Small intestine (tissue), 7 donors: Measurements from ENCODE around the gene SARNP. TPM values are rescaled to one million over a fixed set of nuclear protein-coding genes. Genes with fewer than 3 reads are reported as not detected.
A peak's percentile ranks its signal among the peaks of the same experiment; 100 is the strongest.

ENCODE experiments used
- DNase-seq, 2 donors: peaks; one replicate each; pipeline versions ENCODE4 v3.0.0 to v3.0.0-alpha.2; 2013
- FAIRE-seq: peaks from 2 replicates; lab custom pipeline; 2012; peaks lifted over from hg19 to GRCh38; lab: Jason Lieb, UNC
- H3K27ac ChIP-seq, 3 donors: one replicate each; pipeline ENCODE4 v1.5.1; 2013; ENCODE audit warnings: low read length in 2 of 3, mild to moderate bottlenecking in 2 of 3, control low read depth in 1 of 3, inconsistent platforms in 1 of 3, low read depth in 1 of 3, moderate library complexity in 1 of 3
- H3K27me3 ChIP-seq, 3 donors: one replicate each; pipeline ENCODE4 v1.6.1; 2013; ENCODE audit warnings: low read length in 3 of 3, inconsistent platforms in 1 of 3; ENCODE audit not compliant: control insufficient read depth in 3 of 3, insufficient read depth in 3 of 3
- H3K36me3 ChIP-seq, 3 donors: one replicate each; pipeline ENCODE4 v1.6.1; 2013; ENCODE audit warnings: low read length in 3 of 3, inconsistent platforms in 1 of 3, low read depth in 1 of 3, mild to moderate bottlenecking in 1 of 3, moderate library complexity in 1 of 3; ENCODE audit not compliant: control insufficient read depth in 3 of 3, insufficient read depth in 2 of 3
- H3K4me1 ChIP-seq, 3 donors: one replicate each; pipeline ENCODE4 v1.6.1; 2013; ENCODE audit warnings: low read length in 2 of 3, inconsistent platforms in 1 of 3, low read depth in 1 of 3, mild to moderate bottlenecking in 1 of 3, moderate library complexity in 1 of 3; ENCODE audit not compliant: control insufficient read depth in 3 of 3, insufficient read depth in 2 of 3
- H3K4me3 ChIP-seq, 3 donors: one replicate each; pipeline ENCODE4 v1.5.1; 2013; ENCODE audit warnings: low read length in 3 of 3, control low read depth in 1 of 3, inconsistent platforms in 1 of 3, low read depth in 1 of 3, mild to moderate bottlenecking in 1 of 3, moderate library complexity in 1 of 3
- H3K9me3 ChIP-seq, 2 donors: one replicate each; pipeline ENCODE4 v1.6.1; 2013; ENCODE audit warnings: low read depth in 1 of 2, low read length in 1 of 2; ENCODE audit not compliant: control insufficient read depth in 2 of 2, insufficient read depth in 1 of 2
- WGBS, 3 donors: extraction: QIAGEN DNeasy Blood & Tissue Kit; methylation state at CpG; one replicate each; pipeline ENCODE4 v1.1.7; 2013; 5-methylcytosine and 5-hydroxymethylcytosine counted together
- polyA plus RNA-seq, 4 donors: library from polyadenylated mRNA; stranded (reverse) in 3 of 4; unstranded in 1 of 4; fragments of 200-250 nt in 3 of 4; fragments of 120-200 nt in 1 of 4; gene quantifications; one replicate each; pipeline versions ENCODE4 v1.2.1 to v1.2.3, GENCODE V29; 2013
- donor health status: healthy with polysubstance abuse.
- donor health status: control.
- donor health status: control.
- donor health status: Bipolar disorder and iron deficiency.
- donor health status: healthy.

The SARNP gene
- polyA plus RNA-seq, 4 donors, result 62.8 to 89.8 (median 75.3) TPM

DNA sequence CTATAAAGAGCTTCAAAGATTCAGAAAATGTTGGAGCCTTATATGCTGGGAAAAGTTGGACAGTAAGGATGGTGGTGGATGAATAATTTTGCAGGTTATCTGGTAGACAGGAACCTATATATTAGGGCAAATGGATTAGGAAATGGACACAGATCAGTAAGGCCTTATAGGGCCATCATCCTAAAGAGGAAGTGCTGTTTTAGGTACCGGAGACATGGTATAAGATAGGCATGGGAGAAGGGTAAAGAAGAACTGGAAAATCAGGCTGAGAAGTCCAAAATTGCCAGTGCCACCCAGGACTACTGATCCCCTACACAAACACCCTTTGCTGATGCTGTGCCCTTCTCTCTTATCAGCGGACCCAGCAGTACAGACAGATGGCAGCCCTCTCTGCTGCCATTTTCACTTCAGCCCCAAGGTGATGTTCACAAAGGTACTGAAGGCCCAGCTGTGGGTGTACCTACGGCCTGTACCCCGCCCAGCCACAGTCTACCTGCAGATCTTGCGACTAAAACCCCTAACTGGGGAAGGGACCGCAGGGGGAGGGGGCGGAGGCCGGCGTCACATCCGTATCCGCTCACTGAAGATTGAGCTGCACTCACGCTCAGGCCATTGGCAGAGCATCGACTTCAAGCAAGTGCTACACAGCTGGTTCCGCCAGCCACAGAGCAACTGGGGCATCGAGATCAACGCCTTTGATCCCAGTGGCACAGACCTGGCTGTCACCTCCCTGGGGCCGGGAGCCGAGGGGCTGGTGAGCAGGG is 69.1 kb downstream of the SARNP start:
- H3K27me3 ChIP-seq, result peaks cover 0 to 8% (median 0%) of the 10 kb centered on the region in 3 donors
- no peak for FAIRE-seq
- WGBS, 3 donors, result 90 to 94% (median 91%) methylated on average over 18 of the region's 18 CpGs
- H3K27ac ChIP-seq, result no peak overlapping the region
- H3K9me3 ChIP-seq, result no peaks in the 10 kb centered on the region
- no peak for DNase-seq
- peaks cover 0 to 21% (median 10%) of the 10 kb centered on the region in 3 donors for H3K4me1 ChIP-seq
- no peak overlapping the region for H3K4me3 ChIP-seq
- peaks cover 4 to 38% (median 13%) of the 10 kb centered on the region in 3 donors for H3K36me3 ChIP-seq

DNA sequence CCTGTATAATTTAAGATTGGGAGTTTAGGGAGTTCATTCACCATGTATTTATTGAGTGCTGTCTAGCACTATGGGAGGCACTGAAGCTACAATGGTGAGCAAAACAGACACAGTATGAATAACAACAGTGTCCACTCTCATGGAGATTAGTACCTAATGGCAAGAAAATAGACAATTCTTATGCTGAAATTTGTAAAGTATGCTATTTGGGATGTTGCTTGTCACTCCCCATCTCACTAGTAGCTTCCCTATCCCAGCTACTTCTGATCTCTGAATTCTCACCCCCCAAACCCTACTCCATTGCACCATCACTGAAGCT is 70.7 kb downstream of the SARNP start:
- no peak overlapping the region for H3K27ac ChIP-seq
- peaks cover 0 to 8% (median 0%) of the 10 kb centered on the region in 3 donors for H3K27me3 ChIP-seq
- no peak for DNase-seq
- H3K4me1 ChIP-seq, result peaks cover 0 to 29% (median 10%) of the 10 kb centered on the region in 3 donors
- peaks cover 0 to 29% (median 8%) of the 10 kb centered on the region in 3 donors for H3K36me3 ChIP-seq
- H3K4me3 ChIP-seq, result no peak overlapping the region
- no peaks in the 10 kb centered on the region for H3K9me3 ChIP-seq
- FAIRE-seq, result no peak

DNA sequence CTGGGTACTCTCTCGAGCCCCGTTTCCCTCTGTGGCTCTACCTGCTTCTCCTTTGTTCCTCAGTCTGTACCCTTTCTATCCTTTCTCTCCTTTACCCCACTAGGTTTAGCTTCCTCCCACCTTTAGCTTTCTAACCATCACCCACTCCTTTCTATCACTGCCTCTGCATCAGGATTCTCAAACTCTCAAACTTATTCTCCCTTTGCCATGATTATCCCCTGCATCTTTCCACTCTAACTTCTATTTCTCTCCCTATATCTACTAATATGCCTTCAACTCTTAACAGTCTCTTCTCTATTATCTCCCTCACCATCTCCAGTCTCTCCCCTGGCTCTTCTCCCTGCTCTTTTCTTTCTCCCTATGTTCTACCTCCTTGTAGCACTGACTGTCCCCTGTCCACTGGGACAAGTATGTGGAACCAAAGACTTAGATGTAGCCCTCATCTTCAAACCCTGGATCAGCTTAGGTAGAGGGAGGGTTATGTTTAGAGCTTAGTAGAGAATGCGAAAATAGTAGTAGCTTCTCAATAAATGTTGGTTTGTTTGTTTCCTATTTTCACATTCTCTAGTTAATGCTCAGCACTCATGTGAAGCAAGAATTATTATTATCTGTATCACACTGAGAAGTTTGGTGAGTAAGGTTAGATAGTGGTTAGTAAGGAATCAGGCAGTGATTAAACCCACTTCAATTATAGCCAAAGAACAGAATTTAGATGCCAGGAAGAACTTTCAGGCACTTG is 71.2 kb downstream of the SARNP start:
- no peak overlapping the region for H3K27ac ChIP-seq
- H3K4me1 ChIP-seq, result peaks cover 0 to 32% (median 10%) of the 10 kb centered on the region in 3 donors
- peaks cover 0 to 8% (median 0%) of the 10 kb centered on the region in 3 donors for H3K27me3 ChIP-seq
- WGBS, 3 donors, result 51 to 66% (median 54%) methylated on average over 3 of the region's 3 CpGs
- FAIRE-seq (no peak), DNase-seq (no peak)
- peaks cover 0 to 23% (median 7%) of the 10 kb centered on the region in 3 donors for H3K36me3 ChIP-seq
- no peak overlapping the region for H3K4me3 ChIP-seq
- H3K9me3 ChIP-seq, result no peaks in the 10 kb centered on the region

DNA sequence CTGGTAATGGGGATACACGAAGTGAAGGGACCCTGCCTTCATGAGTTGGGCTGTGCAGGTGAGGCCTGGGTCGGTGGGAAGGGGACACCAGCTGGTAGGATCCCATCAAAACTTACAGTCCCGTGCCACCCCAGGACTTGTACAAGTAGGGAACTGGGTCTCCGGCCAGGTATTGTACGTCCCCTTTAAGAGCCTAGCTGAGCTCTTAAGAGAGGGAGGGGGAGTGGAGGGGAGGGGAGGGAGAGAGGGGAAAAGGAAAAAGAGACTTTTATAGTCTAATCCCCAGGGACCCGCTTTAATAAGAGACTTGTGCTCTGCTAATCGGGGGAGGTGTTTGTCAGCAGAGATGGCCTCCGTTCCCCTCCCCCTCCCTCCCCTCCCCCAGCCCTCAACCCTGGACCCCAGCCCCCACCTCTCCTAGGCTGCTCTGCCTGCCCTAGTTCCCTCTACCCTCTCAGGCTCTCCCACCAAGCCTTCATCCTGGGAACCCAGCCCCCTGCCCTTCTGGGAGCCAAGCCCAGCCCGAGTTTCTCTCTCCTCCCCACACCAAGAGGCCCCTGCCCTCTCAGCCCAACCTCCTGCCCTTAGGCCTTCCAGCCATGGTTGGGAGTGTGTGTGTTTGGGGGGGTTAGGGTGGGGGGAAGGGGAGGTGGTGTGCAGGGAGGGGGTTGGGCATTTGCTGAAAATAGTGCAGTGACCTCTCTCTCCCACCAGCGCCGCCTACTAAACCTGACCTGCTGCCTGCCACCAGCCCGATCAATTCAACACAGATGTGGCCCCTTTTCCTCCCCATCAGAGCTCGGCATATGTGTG is 72.0 kb downstream of the SARNP start:
- Histone ChIP-seq H3K4me3 (peak overlapping the region in 1 of 3 donors; percentile 17), H3K36me3 (peaks cover 0 to 15% (median 4%) of the 10 kb centered on the region in 3 donors), H3K9me3 (no peaks in the 10 kb centered on the region), H3K4me1 (peaks cover 0 to 32% (median 10%) of the 10 kb centered on the region in 3 donors), H3K27ac (no peak overlapping the region), H3K27me3 (peaks cover 0 to 8% (median 0%) of the 10 kb centered on the region in 3 donors)
- peak in 1 of 2 donors; percentile 31 for DNase-seq
- no peak for FAIRE-seq
- WGBS, 3 donors, result 20 to 38% (median 37%) methylated on average over 13 of the region's 13 CpGs

DNA sequence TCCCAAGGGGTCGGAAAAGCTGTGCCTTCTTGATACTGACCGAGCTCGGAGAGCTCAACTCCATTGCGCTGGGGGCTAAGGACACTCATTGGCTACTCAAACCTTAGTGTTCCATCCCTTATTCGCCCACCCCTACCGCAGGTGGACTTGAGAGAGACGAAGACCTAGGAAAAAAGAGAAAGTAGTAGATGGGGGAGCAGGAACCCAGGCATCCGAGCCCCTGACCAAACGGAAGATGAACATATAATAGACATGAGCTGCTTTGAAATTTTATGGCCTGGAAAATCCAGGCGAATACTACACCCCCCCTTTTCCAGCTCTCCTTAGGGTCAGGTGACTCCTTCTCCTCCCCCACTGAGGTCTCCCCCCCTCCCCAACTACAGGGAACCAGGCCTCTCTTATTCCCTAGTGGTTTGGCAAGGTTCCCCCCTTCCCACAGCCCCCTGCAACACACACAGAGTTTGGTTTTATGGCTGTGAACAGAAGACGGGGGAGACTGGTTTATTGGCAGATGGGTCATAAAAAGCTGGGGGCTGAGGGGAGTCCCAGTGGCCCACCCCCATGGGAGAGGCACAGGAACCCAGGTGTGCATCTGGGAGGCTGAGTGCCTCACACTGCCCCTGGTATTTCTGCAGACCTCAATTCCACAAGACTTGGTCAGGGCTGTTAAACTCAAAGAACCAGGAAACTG is 73.0 kb downstream of the SARNP start:
- FAIRE-seq (no peak), DNase-seq (peak in 1 of 2 donors; percentile 37)
- Histone ChIP-seq H3K9me3 (no peaks in the 10 kb centered on the region), H3K36me3 (peaks cover 0 to 11% (median 2%) of the 10 kb centered on the region in 3 donors), H3K27me3 (peaks cover 0 to 8% (median 0%) of the 10 kb centered on the region in 3 donors), H3K27ac (peak overlapping the region in 2 of 3 donors; percentile 5 to 12), H3K4me3 (peak overlapping the region in 2 of 3 donors; percentile 52 to 59), H3K4me1 (peaks cover 0 to 32% (median 10%) of the 10 kb centered on the region in 3 donors)
- 17 to 21% (median 20%) methylated on average over 11 of the region's 11 CpGs for WGBS, 3 donors

DNA sequence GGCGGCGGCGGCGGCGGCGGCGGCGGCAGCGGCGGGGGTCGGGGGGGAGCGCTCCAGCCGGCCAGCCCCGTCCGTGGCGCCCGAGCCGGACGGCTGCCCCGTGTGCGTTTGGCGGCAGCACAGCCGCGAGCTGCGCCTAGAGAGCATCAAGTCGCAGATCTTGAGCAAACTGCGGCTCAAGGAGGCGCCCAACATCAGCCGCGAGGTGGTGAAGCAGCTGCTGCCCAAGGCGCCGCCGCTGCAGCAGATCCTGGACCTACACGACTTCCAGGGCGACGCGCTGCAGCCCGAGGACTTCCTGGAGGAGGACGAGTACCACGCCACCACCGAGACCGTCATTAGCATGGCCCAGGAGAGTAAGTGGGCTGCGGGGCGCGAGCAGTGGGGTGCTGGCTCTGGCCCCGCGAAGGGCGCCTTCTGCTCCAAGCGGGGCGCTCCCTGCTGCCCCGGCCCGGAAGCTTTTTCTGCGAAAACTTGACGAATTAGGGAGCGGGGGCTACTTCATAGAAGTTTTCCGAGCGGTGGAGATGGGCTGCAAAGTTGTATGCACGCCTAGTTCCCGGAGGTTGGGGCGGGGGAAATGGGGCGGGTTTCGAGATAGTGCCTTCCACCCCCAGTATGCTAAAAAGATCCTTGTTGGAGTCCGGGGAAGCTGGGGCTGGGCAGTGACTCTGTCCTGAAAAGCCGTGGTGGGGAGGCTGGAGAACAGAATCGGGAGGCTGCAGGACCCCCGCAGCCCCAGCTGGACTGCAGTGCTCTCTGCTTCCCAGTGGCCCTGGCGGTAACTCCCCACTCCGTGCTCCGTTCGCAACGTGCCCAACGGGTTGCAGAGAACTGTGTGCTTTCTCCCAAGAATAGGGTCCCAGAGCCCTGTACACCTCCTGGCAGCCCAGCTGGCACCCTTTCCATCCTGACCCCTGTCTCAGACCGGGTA is 73.9 kb downstream of the SARNP start:
- H3K27ac ChIP-seq, result peak overlapping the region in 2 of 3 donors; percentile 38 to 52
- 1% methylated on average over 57 to 73 of the region's 73 CpGs for WGBS, 3 donors
- no peak for FAIRE-seq
- peaks cover 0 to 32% (median 10%) of the 10 kb centered on the region in 3 donors for H3K4me1 ChIP-seq
- DNase-seq, result peak; percentile 66 to 76
- H3K9me3 ChIP-seq, result no peaks in the 10 kb centered on the region
- H3K27me3 ChIP-seq, result peaks cover 0 to 8% (median 0%) of the 10 kb centered on the region in 3 donors
- peaks cover 0 to 3% (median 1%) of the 10 kb centered on the region in 3 donors for H3K36me3 ChIP-seq
- H3K4me3 ChIP-seq, result peak overlapping the region; percentile 52 to 73 (median 59)
